ENCODE measurements around the gene POLR2L. TPM values are rescaled to one million over a fixed set of nuclear protein-coding genes. Genes with fewer than 3 reads are reported as not detected.

Gene POLR2L
- total RNA-seq, 3 donors from 2014 or later (not counting 1 experiment from before 2014, with no cell fraction given) = 48.2 to 63.8 (median 61.2) TPM

- Mint-ChIP-seq H3K4me1 (peaks cover 0 to 37% of the 10 kb centered on the region in 2 donors), H3K4me3 (peak within 1 kb of the TSS; percentile 76), H3K27me3 (ENCODE audit: low read depth in 2 of 2) (peaks cover 8 to 35% of the 10 kb centered on the region in 2 donors), H3K27ac (peak within 1 kb of the TSS in 1 of 2 donors; percentile 52), H3K36me3 (no peaks in the 10 kb centered on the region), H3K9me3 (no peaks in the 10 kb centered on the region)
- H3K4me1 ChIP-seq (ENCODE audit: control insufficient read depth, insufficient read depth, low read length) = peaks cover 59% of the 10 kb centered on the region
- peaks cover 19% of the 10 kb centered on the region for H3K27me3 ChIP-seq (ENCODE audit: control insufficient read depth, insufficient read depth, low read length)
- DNase-seq = no peak
- no peaks in the 10 kb centered on the region for H3K9me3 ChIP-seq (ENCODE audit: control insufficient read depth, insufficient read depth, low read length)
- H3K36me3 ChIP-seq (ENCODE audit: control insufficient read depth, insufficient read depth, low read length) = peaks cover 6% of the 10 kb centered on the region
- WGBS (ENCODE audit: insufficient coverage) = 51% methylated on average over 5 of the region's 5 CpGs
- ATAC-seq = peak in 2 of 3 donors; percentile 26 to 46
- peak within 1 kb of the TSS; percentile 23 for H3K4me3 ChIP-seq (ENCODE audit: low read length)
- TF ChIP-seq CTCF (IDR thresholded peaks at IDR 0.05) = no peak
- intact Hi-C loops (cut with micrococcal nuclease) = no loop called here
- no peak within 1 kb of the TSS for H3K27ac ChIP-seq (ENCODE audit: low read length)
These were observed 14.5 kb downstream of the POLR2L start, which contains the start of gene CRACR2B for GRCh38 chr11:827897-828192. TSS of gene CRACR2B (plus strand) at chr11:827919. CDS start at chr11:828608, 689 bp downstream.

- no peaks in the 10 kb centered on the region for H3K36me3 Mint-ChIP-seq
- peaks cover 0 to 37% of the 10 kb centered on the region in 2 donors for H3K4me1 Mint-ChIP-seq
- no peaks in the 10 kb centered on the region for H3K9me3 ChIP-seq (ENCODE audit: control insufficient read depth, insufficient read depth, low read length)
- ATAC-seq (peak; percentile 24 to 66 (median 32)), DNase-seq (no peak)
- H3K27me3 ChIP-seq (ENCODE audit: control insufficient read depth, insufficient read depth, low read length) = peaks cover 19% of the 10 kb centered on the region
- H3K27me3 Mint-ChIP-seq (ENCODE audit: low read depth in 2 of 2) = peaks cover 8 to 35% of the 10 kb centered on the region in 2 donors
- intact Hi-C loops (cut with micrococcal nuclease) = no loop called here
- TF ChIP-seq CTCF (IDR thresholded peaks at IDR 0.05) = no peak
- H3K4me3 Mint-ChIP-seq = peak overlapping the region; percentile 76
- H3K4me1 ChIP-seq (ENCODE audit: control insufficient read depth, insufficient read depth, low read length) = peaks cover 57% of the 10 kb centered on the region
- peak overlapping the region in 1 of 2 donors; percentile 52 for H3K27ac Mint-ChIP-seq
- no peak overlapping the region for H3K27ac ChIP-seq (ENCODE audit: low read length)
- 5% methylated on average over 66 of the region's 66 CpGs for WGBS (ENCODE audit: insufficient coverage)
- H3K36me3 ChIP-seq (ENCODE audit: control insufficient read depth, insufficient read depth, low read length) = peaks cover 6% of the 10 kb centered on the region
- H3K4me3 ChIP-seq (ENCODE audit: low read length) = peak overlapping the region; percentile 23
- no peaks in the 10 kb centered on the region for H3K9me3 Mint-ChIP-seq
These were observed 15.0 kb downstream of the POLR2L start for GRCh38 chr11:827146-827896.

- Mint-ChIP-seq H3K9me3 (no peaks in the 10 kb centered on the region), H3K4me1 (peaks cover 0 to 40% of the 10 kb centered on the region in 2 donors), H3K27me3 (ENCODE audit: low read depth in 2 of 2) (peaks cover 5 to 34% of the 10 kb centered on the region in 2 donors), H3K36me3 (no peaks in the 10 kb centered on the region), H3K4me3 (peak overlapping the region; percentile 70), H3K27ac (no peak overlapping the region)
- no peak overlapping the region for H3K27ac ChIP-seq (ENCODE audit: low read length)
- WGBS (ENCODE audit: insufficient coverage) = under 1% methylated on average over 21 of the region's 22 CpGs
- ATAC-seq = peak in 1 of 3 donors; percentile 8
- intact Hi-C loops (cut with micrococcal nuclease) = no loop called here
- peaks cover 6% of the 10 kb centered on the region for H3K36me3 ChIP-seq (ENCODE audit: control insufficient read depth, insufficient read depth, low read length)
- H3K4me1 ChIP-seq (ENCODE audit: control insufficient read depth, insufficient read depth, low read length) = peaks cover 58% of the 10 kb centered on the region
- no peak for DNase-seq
- H3K27me3 ChIP-seq (ENCODE audit: control insufficient read depth, insufficient read depth, low read length) = peaks cover 19% of the 10 kb centered on the region
- H3K4me3 ChIP-seq (ENCODE audit: low read length) = peak overlapping the region; percentile 23
- TF ChIP-seq CTCF (IDR thresholded peaks at IDR 0.05) = no peak
- H3K9me3 ChIP-seq (ENCODE audit: control insufficient read depth, insufficient read depth, low read length) = no peaks in the 10 kb centered on the region
These were observed 15.5 kb downstream of the POLR2L start for GRCh38 chr11:826836-827145.

- H3K27ac ChIP-seq (ENCODE audit: low read length) = no peak overlapping the region
- H3K27me3 Mint-ChIP-seq (ENCODE audit: low read depth in 2 of 2) = peaks cover 0 to 28% of the 10 kb centered on the region in 2 donors
- H3K9me3 Mint-ChIP-seq = no peaks in the 10 kb centered on the region
- peak overlapping the region; percentile 70 for H3K4me3 Mint-ChIP-seq
- peaks cover 9% of the 10 kb centered on the region for H3K36me3 ChIP-seq (ENCODE audit: control insufficient read depth, insufficient read depth, low read length)
- H3K36me3 Mint-ChIP-seq = no peaks in the 10 kb centered on the region
- no peak for TF ChIP-seq CTCF (IDR thresholded peaks at IDR 0.05)
- H3K4me1 Mint-ChIP-seq = peaks cover 0 to 35% of the 10 kb centered on the region in 2 donors
- peaks cover 62% of the 10 kb centered on the region for H3K4me1 ChIP-seq (ENCODE audit: control insufficient read depth, insufficient read depth, low read length)
- 80% methylated on average over 8 of the region's 9 CpGs for WGBS (ENCODE audit: insufficient coverage)
- no peak overlapping the region for H3K4me3 ChIP-seq (ENCODE audit: low read length)
- no peaks in the 10 kb centered on the region for H3K9me3 ChIP-seq (ENCODE audit: control insufficient read depth, insufficient read depth, low read length)
- H3K27ac Mint-ChIP-seq = no peak overlapping the region
- H3K27me3 ChIP-seq (ENCODE audit: control insufficient read depth, insufficient read depth, low read length) = peaks cover 19% of the 10 kb centered on the region
- ATAC-seq = no peak
- DNase-seq = no peak
- intact Hi-C loops (cut with micrococcal nuclease) = no loop called here
These were observed 16.1 kb downstream of the POLR2L start for GRCh38 chr11:826227-826621.

Data from natural killer cell (primary cell).